Fibroblast of lung (primary cell): ENCODE measurements around the gene H6PD. TPM values are rescaled to one million over a fixed set of nuclear protein-coding genes. Genes with fewer than 3 reads are reported as not detected.

Experiments used
- DNase-seq, 2 donors: peaks; one replicate each; pipeline versions ENCODE4 v3.0.0 to v3.0.0-alpha.2; 2010; ENCODE audit warnings: low read depth in 2 of 2
- H2AFZ ChIP-seq: 2 replicates; pipeline ENCODE4 v1.5.1; 2012; ENCODE audit warnings: low read length, control low read depth, inconsistent platforms
- H3K27ac ChIP-seq: 2 replicates; pipeline ENCODE4 v1.5.1; 2011; ENCODE audit warnings: low read length, control low read depth; ENCODE audit not compliant: insufficient read depth
- H3K27me3 ChIP-seq: 2 replicates; pipeline ENCODE4 v1.5.1; 2011; ENCODE audit warnings: mild to moderate bottlenecking, low read length; ENCODE audit not compliant: control insufficient read depth, insufficient read depth
- H3K36me3 ChIP-seq: 2 replicates; pipeline ENCODE4 v1.5.1; 2011; ENCODE audit warnings: low read length; ENCODE audit not compliant: control insufficient read depth, insufficient read depth
- H3K4me1 ChIP-seq: 2 replicates; pipeline ENCODE4 v1.5.1; 2011; ENCODE audit warnings: low read length; ENCODE audit not compliant: control insufficient read depth, insufficient read depth; ENCODE audit errors: extremely low read depth
- H3K4me2 ChIP-seq: 2 replicates; pipeline ENCODE4 v1.5.1; 2011; ENCODE audit warnings: low read length, control low read depth; ENCODE audit not compliant: insufficient read depth; ENCODE audit errors: extremely low read depth
- H3K4me3 ChIP-seq, 4 experiments: fragments of 200-600 bp in 1 of 4; sonication (generic) in 1 of 4; replicated peaks in 1 of 4; 2 replicates each; pipeline ENCODE4 v1.5.1; 2011 to 2016; ENCODE audit warnings: low read length in 4 of 4, low read depth in 3 of 4, mild to moderate bottlenecking in 3 of 4, control low read depth in 2 of 4, inconsistent platforms in 1 of 4, mixed read lengths in 1 of 4; ENCODE audit not compliant: insufficient read depth in 1 of 4; ENCODE audit errors: control extremely low read depth in 1 of 4
- H3K79me2 ChIP-seq: 2 replicates; pipeline ENCODE4 v1.5.1; 2012; ENCODE audit warnings: mild to moderate bottlenecking, low read length, inconsistent platforms; ENCODE audit not compliant: control insufficient read depth, insufficient read depth
- H3K9ac ChIP-seq: 2 replicates; pipeline ENCODE4 v1.5.1; 2011; ENCODE audit warnings: mild to moderate bottlenecking, low read length, control low read depth; ENCODE audit not compliant: insufficient read depth
- H3K9me3 ChIP-seq: 2 replicates; pipeline ENCODE4 v1.5.1; 2012; ENCODE audit warnings: low read depth, low read length; ENCODE audit not compliant: control insufficient read depth, insufficient read depth
- H4K20me1 ChIP-seq: 2 replicates; pipeline ENCODE4 v1.5.1; 2011; ENCODE audit warnings: low read length; ENCODE audit not compliant: control insufficient read depth, insufficient read depth; ENCODE audit errors: extremely low read depth
- EZH2 ChIP-seq: IDR thresholded peaks from 2 replicates; pipeline ENCODE4 v1.5.1; 2012; ENCODE audit warnings: low read length, control low read depth, mild to moderate bottlenecking; ENCODE audit errors: missing control alignments
- polyA plus RNA-seq, 2 donors: library from polyadenylated mRNA; depleted of rRNA in 1 of 2; stranded (reverse) in 1 of 2; unstranded in 1 of 2; fragments of >200 nt; gene quantifications; 2 replicates each; pipeline ENCODE4 v1.2.1, GENCODE V29; 2011 to 2012; ENCODE audit warnings: missing spikeins in 1 of 2
- total RNA-seq: library from RNA; depleted of rRNA; stranded (reverse); fragments of >200 nt; gene quantifications from 2 replicates; pipeline ENCODE4 v1.2.1, GENCODE V29; 2014
- TF ChIP-seq, protein P1 (sequence below), 2 donors: IDR thresholded peaks in 1 of 2; conservative IDR thresholded peaks in 1 of 2; 1 replicate in 1 of 2; 2 replicates in 1 of 2; pipeline ENCODE4 v1.5.1; 2011 to 2012; ENCODE audit warnings: low read length in 2 of 2, control low read depth in 1 of 2, inconsistent platforms in 1 of 2, low read depth in 1 of 2, mild to moderate bottlenecking in 1 of 2

Gene H6PD
- total and polyA plus RNA-seq, 2 donors (not counting 1 experiment from before 2014, with no cell fraction given), result 15.2 to 23.5 TPM

DNA sequence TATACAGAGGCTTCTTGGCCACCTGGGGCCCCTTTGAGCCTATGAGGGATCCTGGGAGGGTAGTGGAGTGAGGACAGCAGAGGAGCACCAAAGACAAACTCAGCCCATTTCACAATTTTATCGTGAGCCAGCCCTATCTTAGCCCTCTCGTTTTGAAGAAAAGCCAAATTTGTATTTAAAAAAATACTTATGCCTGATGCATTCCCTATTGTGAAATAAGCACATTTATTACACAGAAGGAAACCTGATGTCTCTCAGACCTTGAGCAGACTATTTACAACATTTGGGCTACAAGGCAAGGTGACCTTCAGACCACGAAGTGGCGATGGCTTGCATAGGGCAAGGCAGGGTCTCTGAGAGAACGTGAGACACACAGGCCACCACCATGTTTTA is 41.3 kb upstream of the H6PD start:
- Histone ChIP-seq H3K4me2 (no peak overlapping the region), H3K27me3 (no peaks in the 10 kb centered on the region), H2AFZ (no peak overlapping the region), H3K4me3 (no peak overlapping the region), H3K9ac (no peak overlapping the region), H4K20me1 (no peaks in the 10 kb centered on the region), H3K4me1 (peaks cover 19% of the 10 kb centered on the region), H3K9me3 (no peaks in the 10 kb centered on the region), H3K27ac (no peak overlapping the region), H3K79me2 (no peaks in the 10 kb centered on the region), H3K36me3 (no peaks in the 10 kb centered on the region)
- DNase-seq, result peak in 1 of 2 donors; percentile 79
- TF ChIP-seq, protein P1, sequence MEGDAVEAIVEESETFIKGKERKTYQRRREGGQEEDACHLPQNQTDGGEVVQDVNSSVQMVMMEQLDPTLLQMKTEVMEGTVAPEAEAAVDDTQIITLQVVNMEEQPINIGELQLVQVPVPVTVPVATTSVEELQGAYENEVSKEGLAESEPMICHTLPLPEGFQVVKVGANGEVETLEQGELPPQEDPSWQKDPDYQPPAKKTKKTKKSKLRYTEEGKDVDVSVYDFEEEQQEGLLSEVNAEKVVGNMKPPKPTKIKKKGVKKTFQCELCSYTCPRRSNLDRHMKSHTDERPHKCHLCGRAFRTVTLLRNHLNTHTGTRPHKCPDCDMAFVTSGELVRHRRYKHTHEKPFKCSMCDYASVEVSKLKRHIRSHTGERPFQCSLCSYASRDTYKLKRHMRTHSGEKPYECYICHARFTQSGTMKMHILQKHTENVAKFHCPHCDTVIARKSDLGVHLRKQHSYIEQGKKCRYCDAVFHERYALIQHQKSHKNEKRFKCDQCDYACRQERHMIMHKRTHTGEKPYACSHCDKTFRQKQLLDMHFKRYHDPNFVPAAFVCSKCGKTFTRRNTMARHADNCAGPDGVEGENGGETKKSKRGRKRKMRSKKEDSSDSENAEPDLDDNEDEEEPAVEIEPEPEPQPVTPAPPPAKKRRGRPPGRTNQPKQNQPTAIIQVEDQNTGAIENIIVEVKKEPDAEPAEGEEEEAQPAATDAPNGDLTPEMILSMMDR (conservative IDR thresholded peaks at IDR 0.05 in 1 of 2, IDR thresholded peaks at IDR 0.05 in 1 of 2; ENCODE audit: low read depth in 1 of 2, low read length in 2 of 2), result no peak
- no peak for TF ChIP-seq EZH2

DNA sequence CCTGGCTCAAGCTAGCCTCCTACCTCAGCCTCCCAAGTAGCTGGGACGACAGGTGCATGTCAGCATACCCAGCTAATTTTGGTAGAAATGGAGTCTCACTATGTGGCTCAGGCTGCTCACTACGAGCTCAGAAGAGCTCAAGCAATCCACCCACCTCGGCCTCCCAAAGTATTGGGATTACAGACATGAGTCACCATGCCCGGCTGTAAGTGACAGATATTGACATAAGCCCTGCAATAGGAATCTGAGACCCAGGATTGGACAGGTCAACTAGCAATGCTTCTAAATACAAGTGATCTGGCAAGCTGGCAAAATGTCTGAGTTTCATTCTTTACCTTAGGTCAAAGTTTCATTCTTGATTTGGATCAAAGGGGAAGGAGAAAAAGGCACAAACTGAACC is 40.5 kb upstream of the H6PD start:
- Histone ChIP-seq H3K4me2 (no peak overlapping the region), H3K4me3 (no peak overlapping the region), H3K9me3 (no peaks in the 10 kb centered on the region), H3K27me3 (no peaks in the 10 kb centered on the region), H3K4me1 (peaks cover 19% of the 10 kb centered on the region), H3K36me3 (no peaks in the 10 kb centered on the region), H3K79me2 (no peaks in the 10 kb centered on the region), H4K20me1 (no peaks in the 10 kb centered on the region), H2AFZ (no peak overlapping the region), H3K9ac (no peak overlapping the region), H3K27ac (no peak overlapping the region)
- no peak for DNase-seq
- TF ChIP-seq, protein P1 (conservative IDR thresholded peaks at IDR 0.05 in 1 of 2, IDR thresholded peaks at IDR 0.05 in 1 of 2; ENCODE audit: low read depth in 1 of 2, low read length in 2 of 2), result no peak
- no peak for TF ChIP-seq EZH2

DNA sequence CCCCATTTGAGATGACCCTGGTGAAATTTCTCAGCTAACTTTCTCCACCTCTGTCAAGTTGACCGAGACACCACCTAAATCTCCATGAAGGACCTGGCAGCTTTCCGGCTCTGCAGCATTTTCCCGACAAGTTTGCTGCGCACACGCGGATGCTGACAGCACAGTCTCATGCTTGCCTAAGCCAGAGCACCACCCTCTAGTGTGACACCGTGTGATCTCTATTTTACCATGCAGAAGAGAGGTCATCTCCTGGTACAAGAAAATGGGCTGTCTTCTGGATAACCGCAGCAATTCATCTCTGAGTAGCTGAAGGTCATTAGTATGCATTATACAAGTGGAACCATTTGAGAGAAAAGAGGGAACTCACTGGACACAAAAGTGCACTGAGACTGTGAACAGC is 38.9 kb upstream of the H6PD start:
- peaks cover 19% of the 10 kb centered on the region for H3K4me1 ChIP-seq
- no peak overlapping the region for H3K4me2 ChIP-seq
- no peaks in the 10 kb centered on the region for H3K79me2 ChIP-seq
- no peaks in the 10 kb centered on the region for H3K27me3 ChIP-seq
- no peak overlapping the region for H3K9ac ChIP-seq
- peak; percentile 38 to 51 for DNase-seq
- H4K20me1 ChIP-seq, result no peaks in the 10 kb centered on the region
- peak overlapping the region; percentile 57 for H3K27ac ChIP-seq
- TF ChIP-seq EZH2, result no peak
- TF ChIP-seq, protein P1 (conservative IDR thresholded peaks at IDR 0.05 in 1 of 2, IDR thresholded peaks at IDR 0.05 in 1 of 2; ENCODE audit: low read depth in 1 of 2, low read length in 2 of 2), result no peak
- no peaks in the 10 kb centered on the region for H3K36me3 ChIP-seq
- no peaks in the 10 kb centered on the region for H3K9me3 ChIP-seq
- H2AFZ ChIP-seq, result no peak overlapping the region
- peak overlapping the region in 1 of 4 experiments; percentile 38 for H3K4me3 ChIP-seq
